ENCODE results near the gene PPP1R12C.

- TF ChIP-seq CTCF (conservative IDR thresholded peaks at IDR 0.05): no peak
- no peak for TF ChIP-seq ZFX (IDR thresholded peaks at IDR 0.05)
These were observed 19.1 kb upstream of the PPP1R12C start for GRCh38 chr19:55136399-55137102.
